A673 (cell line): ENCODE results near the gene DMD.

Source experiments
- EZH2 ChIP-seq: fragments of 200-600 bp; sonication (generic); IDR thresholded peaks from 2 replicates; pipeline ENCODE4 v1.6.1; 2017; ENCODE audit warnings: borderline replicate concordance, low read depth, mild to moderate bottlenecking, mixed read lengths, antibody characterized with exemption, low read length; ENCODE audit not compliant: poor library complexity, severe bottlenecking
- TF ChIP-seq, protein P1 (sequence below): fragments of 300-800, 200-600 bp; sonication (generic); conservative IDR thresholded peaks from 2 replicates; pipeline ENCODE4 v1.5.1; 2017; ENCODE audit warnings: low read depth, mild to moderate bottlenecking, antibody characterized with exemption, low read length, moderate library complexity, mixed read lengths

DNA sequence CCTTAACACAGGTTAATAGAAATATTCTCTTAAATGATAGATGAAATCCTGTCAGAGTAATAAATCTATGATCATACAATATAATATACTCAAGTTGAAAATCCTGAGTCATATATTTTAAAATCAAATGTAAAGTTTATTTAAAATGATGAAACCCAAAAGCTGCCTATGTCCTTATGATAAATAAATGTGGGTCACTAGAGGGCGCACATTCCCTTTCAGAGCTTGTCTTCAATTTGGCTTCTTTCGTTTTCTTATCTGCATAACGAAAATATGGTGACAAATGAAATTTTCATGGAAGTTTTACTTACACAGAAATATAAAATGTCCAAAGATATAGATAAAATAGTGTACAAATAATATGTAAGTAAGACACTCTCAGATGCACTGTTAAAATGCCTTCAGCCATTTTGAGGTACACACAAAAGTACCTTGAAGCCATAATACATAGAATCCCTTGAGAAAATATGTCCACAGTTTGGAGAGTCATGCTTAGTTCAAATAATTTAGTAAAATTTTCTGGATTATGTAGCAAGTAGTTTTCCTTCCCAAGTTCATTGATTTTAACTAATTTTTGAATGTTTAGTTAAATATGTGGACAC lies 680.4 kb downstream of the DMD start:
- TF ChIP-seq, protein P1, sequence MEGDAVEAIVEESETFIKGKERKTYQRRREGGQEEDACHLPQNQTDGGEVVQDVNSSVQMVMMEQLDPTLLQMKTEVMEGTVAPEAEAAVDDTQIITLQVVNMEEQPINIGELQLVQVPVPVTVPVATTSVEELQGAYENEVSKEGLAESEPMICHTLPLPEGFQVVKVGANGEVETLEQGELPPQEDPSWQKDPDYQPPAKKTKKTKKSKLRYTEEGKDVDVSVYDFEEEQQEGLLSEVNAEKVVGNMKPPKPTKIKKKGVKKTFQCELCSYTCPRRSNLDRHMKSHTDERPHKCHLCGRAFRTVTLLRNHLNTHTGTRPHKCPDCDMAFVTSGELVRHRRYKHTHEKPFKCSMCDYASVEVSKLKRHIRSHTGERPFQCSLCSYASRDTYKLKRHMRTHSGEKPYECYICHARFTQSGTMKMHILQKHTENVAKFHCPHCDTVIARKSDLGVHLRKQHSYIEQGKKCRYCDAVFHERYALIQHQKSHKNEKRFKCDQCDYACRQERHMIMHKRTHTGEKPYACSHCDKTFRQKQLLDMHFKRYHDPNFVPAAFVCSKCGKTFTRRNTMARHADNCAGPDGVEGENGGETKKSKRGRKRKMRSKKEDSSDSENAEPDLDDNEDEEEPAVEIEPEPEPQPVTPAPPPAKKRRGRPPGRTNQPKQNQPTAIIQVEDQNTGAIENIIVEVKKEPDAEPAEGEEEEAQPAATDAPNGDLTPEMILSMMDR = peak; percentile 83
- no peak for TF ChIP-seq EZH2
